Fibroblast of upper back skin (primary cell): Measurements from ENCODE around the gene SELL.
A peak's percentile ranks its signal among the peaks of the same experiment; 100 is the strongest.
"Not testable (repeated sequence)": the region's sequence is repeated elsewhere in the genome, so short reads cannot be mapped to it uniquely, and the experiment has no call there.

Experiments used
- DNase-seq: peaks from one replicate; pipeline ENCODE4 v3.0.0-alpha.2; 2013

The SELL gene

GRCh38 chr1:169711469-169712308 is at the start of gene SELL:
Gene SELL, minus strand, starts transcription at chr1:169711620. Its CDS starts 122 bp downstream, at chr1:169711498.
- DNase-seq: peak; percentile 58

- no peak for DNase-seq
Observed at GRCh38 chr1:169759038-169759437, 47.6 kb upstream of the SELL start.

DNA sequence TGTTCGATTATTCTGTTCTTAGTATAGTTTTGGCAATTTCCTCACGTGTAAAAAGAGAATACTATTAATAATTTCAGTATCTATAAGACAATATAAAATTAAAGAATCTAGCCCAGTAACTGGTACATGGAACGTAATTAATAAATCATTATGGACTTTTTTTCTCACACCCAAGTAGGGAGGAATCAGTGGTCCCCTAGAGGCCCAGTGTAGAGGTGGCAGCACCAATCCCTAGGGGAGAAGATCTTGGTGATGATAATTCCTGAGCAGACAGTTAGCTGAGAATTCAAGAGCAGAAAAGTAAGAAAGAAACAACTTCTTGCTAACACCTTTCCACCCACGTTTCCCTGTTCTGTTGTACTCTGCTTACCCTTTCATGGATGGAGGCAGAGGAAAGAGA is 42.1 kb upstream of the SELL start:
- no peak for DNase-seq

GRCh38 chr1:169750041-169750440 is 38.6 kb upstream of the SELL start:
- no peak for DNase-seq

- no peak for DNase-seq
Observed at GRCh38 chr1:169746550-169746949, 35.1 kb upstream of the SELL start.

DNA sequence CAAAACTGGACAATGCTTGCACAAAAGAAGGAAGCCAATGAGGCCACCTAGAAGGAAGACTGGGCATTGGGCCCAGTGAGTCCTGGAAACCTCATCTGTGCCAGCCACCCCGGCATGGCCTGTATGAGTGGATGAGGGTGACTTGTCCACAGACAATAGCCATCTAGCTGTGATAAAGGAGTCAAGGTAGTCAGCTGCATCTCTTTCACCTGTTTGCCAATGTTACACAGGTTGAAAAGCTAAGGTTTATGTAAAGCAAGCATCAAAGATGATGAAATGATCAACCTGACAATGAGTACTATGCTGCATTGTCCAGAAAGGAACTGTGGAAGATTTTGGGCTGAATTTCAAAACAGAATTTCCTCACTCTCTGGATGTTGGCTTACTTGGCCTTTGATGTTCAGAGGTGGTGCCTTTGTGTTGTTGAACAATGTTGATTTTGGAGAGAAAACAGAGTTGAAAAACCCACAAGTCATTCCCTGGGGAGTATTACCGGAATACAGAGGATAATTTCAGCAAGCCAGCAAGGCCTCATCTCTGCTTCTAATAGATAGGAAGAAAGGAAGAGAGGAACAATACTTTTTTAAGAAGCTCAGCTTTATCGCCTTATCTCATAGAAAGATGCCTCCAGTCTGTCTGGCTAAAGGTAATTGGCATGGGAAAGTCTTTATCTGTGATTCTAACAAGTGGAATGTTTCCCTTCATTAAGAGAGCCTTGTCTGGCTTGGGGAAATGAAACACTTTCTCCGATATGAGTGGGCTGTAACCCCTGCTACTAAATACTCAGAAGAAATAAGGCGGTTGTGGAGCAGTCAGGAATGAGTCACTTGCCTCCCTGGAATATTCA is 33.8 kb upstream of the SELL start:
- peak; percentile 66 for DNase-seq

GRCh38 chr1:169741666-169742394 is 30.4 kb upstream of the SELL start:
- peak; percentile 89 for DNase-seq

- DNase-seq: no peak
Observed at GRCh38 chr1:169739980-169740379, 28.6 kb upstream of the SELL start.

- no peak for DNase-seq
Observed at GRCh38 chr1:169733924-169734323, 22.5 kb upstream of the SELL start, which contains the start of gene SELE. Gene SELE, minus strand, starts transcription at chr1:169734079. Its CDS starts 467 bp downstream, at chr1:169733612.

- DNase-seq: no peak
Observed at GRCh38 chr1:169731446-169731845, 20.0 kb upstream of the SELL start.

GRCh38 chr1:169729991-169730390 is 18.6 kb upstream of the SELL start:
- no peak for DNase-seq

GRCh38 chr1:169727307-169727706 is 15.9 kb upstream of the SELL start:
- DNase-seq: no peak

DNA sequence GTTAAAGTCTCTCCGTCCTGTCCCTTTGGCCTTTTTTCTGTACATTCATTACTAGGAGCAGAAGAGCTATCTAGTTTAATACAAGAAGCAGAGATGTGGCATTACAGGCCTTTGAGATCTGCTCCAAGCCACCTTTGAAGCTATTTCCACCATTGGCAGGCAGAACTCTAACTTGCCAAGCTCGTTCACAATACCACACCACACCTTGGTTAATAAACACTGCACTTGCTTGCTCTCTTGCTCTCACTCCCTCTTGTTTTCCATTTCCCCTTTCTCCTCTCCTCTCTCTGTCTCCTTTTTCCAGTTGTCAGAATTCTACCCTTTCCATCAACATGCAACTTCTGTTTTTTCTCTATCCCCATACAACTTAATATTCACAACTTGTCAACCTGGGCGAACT is 15.4 kb upstream of the SELL start:
- DNase-seq: no peak

DNA sequence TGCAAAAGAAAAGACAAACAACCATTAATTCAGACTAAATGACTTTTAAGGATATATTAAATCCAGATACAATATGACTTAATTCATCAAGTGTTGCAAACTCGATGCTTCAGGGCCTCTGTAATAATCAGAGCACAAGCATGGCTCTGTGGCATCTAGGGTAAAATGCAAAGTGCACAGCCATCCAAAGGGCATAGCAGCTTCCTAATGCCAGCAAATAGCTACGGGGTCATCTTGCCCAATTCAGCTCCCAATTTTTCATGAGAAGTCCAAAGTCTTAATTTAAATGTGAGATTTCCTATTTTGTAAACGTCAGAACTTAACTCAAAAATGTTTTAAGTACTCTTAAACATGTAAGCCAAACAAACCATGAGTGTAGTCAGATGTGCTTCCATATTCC is 14.5 kb upstream of the SELL start:
- DNase-seq: no peak

- no peak for DNase-seq
Observed at GRCh38 chr1:169724168-169724567, 12.7 kb upstream of the SELL start.

DNA sequence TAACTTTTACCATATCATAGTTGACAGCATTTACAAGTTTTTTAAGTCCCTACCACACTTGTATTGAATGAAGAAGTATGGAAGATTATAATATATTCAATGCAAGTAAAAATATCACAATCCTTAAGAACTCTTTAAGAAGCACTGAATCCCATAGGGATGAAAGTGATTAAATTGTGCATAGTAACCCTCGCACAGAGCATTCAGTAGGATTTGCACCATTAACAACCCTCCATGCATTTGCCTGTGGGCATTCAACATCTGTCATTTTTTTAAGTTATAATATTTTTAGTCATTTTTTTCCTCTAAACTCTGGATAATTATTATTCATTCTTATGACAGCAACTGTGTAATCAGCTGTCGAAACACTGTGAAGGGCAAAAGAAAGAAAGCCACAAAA is 12.3 kb upstream of the SELL start:
- no peak for DNase-seq

- DNase-seq: no peak
Observed at GRCh38 chr1:169722779-169723178, 11.4 kb upstream of the SELL start.

GRCh38 chr1:169715100-169715499 is 3.7 kb upstream of the SELL start:
- not testable (repeated sequence) for DNase-seq

- DNase-seq: not testable (repeated sequence)
Observed at GRCh38 chr1:169713090-169713489, 1.7 kb upstream of the SELL start.

DNA sequence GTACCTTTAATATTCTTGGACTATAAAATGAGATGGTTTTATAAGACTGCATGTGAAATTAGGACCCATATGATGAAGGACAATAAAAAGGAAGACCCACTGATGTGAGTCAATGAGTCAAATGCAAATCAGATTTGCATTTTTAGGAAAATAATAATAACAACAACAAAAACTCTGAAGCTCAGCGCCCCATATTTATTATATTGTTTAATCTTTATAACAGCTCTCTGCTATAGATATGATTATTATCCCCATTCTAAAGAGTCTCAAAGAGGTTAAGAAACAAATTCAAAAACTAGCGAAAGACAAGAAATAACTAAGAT is 850 bp upstream of the SELL start:
- no peak for DNase-seq

DNA sequence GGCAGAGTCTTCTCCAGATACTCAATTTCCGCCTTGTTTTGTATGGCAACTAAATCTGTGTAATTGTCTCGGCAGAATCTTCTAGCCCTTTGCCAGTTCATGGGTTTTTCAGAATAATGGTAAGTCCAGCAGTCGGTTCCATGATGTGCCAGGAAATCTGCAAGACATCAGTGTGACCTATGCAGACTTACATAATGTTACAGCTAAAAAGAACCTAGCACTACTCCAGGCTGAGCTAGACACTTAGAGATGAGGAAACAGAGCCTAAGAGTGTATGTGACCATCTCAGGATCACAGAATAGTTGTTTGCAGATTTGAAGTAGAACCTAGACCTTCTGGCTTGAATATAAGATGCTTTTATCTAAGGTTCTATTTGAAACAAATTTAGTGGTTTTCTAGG is 2.8 kb downstream of the SELL start:
- DNase-seq: no peak

DNA sequence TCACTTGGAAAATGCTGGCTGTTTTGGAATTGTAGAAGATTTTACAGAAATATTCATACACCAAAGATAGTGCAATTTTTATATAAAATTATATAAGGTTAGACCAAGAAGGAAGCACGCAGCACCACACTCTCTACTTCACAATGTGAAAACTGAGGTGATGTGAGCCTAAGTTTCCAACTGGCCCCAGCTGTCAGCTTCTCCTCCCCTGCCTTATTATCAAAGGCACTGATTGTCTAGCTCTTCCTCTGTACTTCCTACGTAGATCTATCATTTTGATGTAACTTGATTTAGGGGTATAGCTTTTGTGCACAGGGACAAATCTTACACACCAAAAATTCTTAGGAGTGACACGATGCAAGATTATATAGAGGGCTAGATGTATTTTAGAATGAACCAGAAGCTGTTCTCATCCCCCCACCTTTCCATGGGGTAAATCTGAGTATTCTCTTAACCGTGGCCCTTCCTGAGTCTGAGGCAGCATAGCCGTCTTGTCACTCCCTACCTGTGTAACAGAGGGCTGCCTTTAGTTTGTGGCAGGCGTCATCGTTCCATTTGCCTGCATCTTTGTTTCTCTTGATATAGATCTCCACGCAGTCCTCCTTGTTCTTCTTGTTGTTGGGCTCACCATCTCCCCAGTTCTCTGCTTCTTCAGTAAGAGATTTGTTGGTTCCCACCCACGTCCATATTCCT is 3.4 kb downstream of the SELL start:
- no peak for DNase-seq

DNA sequence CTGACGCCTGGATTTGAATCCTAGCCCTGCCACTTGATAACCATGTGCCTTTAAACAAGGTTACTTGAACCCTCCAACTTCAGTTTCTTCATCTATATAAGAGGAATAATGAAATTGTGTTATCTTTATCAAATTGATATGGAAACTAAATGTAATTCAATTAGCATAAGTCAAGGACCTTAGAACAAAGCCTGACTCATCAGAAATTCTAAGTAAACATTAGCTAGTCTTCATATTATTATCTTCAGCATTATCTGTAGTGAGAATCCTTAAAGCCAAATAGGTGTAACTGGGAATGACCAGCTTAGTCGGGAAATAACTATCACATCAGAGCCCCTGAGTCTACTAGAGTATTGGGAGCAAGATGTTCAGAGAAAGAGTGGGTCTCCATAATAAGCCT is 6.6 kb downstream of the SELL start:
- no peak for DNase-seq
